IMR-90 (cell line): ENCODE data around the gene CKAP2L. TPM values are rescaled to one million over a fixed set of nuclear protein-coding genes. Genes with fewer than 3 reads are reported as not detected.

ENCODE experiments used
- ATAC-seq: fragments of 200-7000 bp; cut with Tn5 transposase; 2 replicates; pipeline ENCODE4 v1.9.1; 2020; ENCODE audit warnings: low read depth, mild to moderate bottlenecking, moderate library complexity
- BruUV-seq: library from RNA; stranded (reverse); fragments of 400-500 nt; replicated peaks from 2 replicates; lab custom pipeline; 2021; lab: Mats Ljungman, UMichigan
- CTCF ChIA-PET: fragments of 300-600 bp; formaldehyde crosslinking; extraction: SDS; loops from one replicate; lab custom pipeline; 2021; ENCODE audit warnings: antibody characterized with exemption; lab: Yijun Ruan, JAX
- POLR2A ChIA-PET: fragments of 300-600 bp; sonication (Branson Sonifier 250); formaldehyde crosslinking; loops from one replicate; lab custom pipeline; 2022; ENCODE audit warnings: antibody characterized with exemption; ENCODE audit not compliant: unreplicated experiment; lab: Charles Lee
- DNase-seq: peaks from one replicate; pipeline ENCODE4 v3.0.0; 2013
- H2AFZ ChIP-seq: replicated peaks from 2 replicates; pipeline ENCODE3; 2013; ENCODE audit warnings: low read length, mild to moderate bottlenecking; ENCODE audit not compliant: poor library complexity
- H2AK5ac ChIP-seq: 2 replicates; pipeline ENCODE4 v1.6.1; 2013; ENCODE audit warnings: low read depth, low read length, inconsistent platforms
- H2AK9ac ChIP-seq: replicated peaks from 2 replicates; pipeline ENCODE3; 2013; ENCODE audit warnings: mild to moderate bottlenecking, low read depth, low read length, moderate library complexity; ENCODE audit not compliant: poor library complexity
- H2BK120ac ChIP-seq: 2 replicates; pipeline ENCODE4 v1.6.1; 2013; ENCODE audit warnings: low read depth, low read length, inconsistent platforms
- H2BK15ac ChIP-seq: 3 replicates; pipeline ENCODE4 v1.6.1; 2013; ENCODE audit warnings: low read depth, low read length, inconsistent platforms
- H2BK20ac ChIP-seq: 2 replicates; pipeline ENCODE4 v1.6.1; 2013; ENCODE audit warnings: low read depth, mild to moderate bottlenecking, inconsistent platforms, low read length, moderate library complexity
- H2BK5ac ChIP-seq: 2 replicates; pipeline ENCODE4 v1.6.1; 2013; ENCODE audit warnings: mild to moderate bottlenecking, low read depth, low read length, inconsistent platforms; ENCODE audit not compliant: poor library complexity, severe bottlenecking
- H3K14ac ChIP-seq: replicated peaks from 2 replicates; pipeline ENCODE4 v1.6.1; 2013; ENCODE audit warnings: low read depth, low read length, inconsistent platforms
- H3K18ac ChIP-seq: 2 replicates; pipeline ENCODE4 v1.6.1; 2013; ENCODE audit warnings: low read depth, low read length, control low read depth
- H3K23ac ChIP-seq: 2 replicates; pipeline ENCODE4 v1.6.1; 2013; ENCODE audit warnings: low read depth, low read length, inconsistent platforms
- H3K27ac ChIP-seq: 2 replicates; pipeline ENCODE4 v1.5.1; 2013; ENCODE audit warnings: mild to moderate bottlenecking, control low read depth, low read length; ENCODE audit not compliant: insufficient read depth
- H3K27me3 ChIP-seq: 2 replicates; pipeline ENCODE4 v1.6.1; 2013; ENCODE audit warnings: low read length; ENCODE audit not compliant: control insufficient read depth, insufficient read depth
- H3K36me3 ChIP-seq: 2 replicates; pipeline ENCODE4 v1.6.1; 2013; ENCODE audit warnings: low read length, mixed read lengths; ENCODE audit not compliant: control insufficient read depth, insufficient read depth
- H3K4ac ChIP-seq: 2 replicates; pipeline ENCODE4 v1.6.1; 2013; ENCODE audit warnings: low read depth, low read length, inconsistent platforms
- H3K4me1 ChIP-seq: 2 replicates; pipeline ENCODE4 v1.6.1; 2013; ENCODE audit warnings: low read length, mixed read lengths; ENCODE audit not compliant: control insufficient read depth, insufficient read depth
- H3K4me2 ChIP-seq: 2 replicates; pipeline ENCODE4 v1.6.1; 2013; ENCODE audit warnings: low read depth, mild to moderate bottlenecking, control low read depth, low read length, moderate library complexity
- H3K4me3 ChIP-seq: 2 replicates; pipeline ENCODE4 v1.5.1; 2013; ENCODE audit warnings: low read depth, mild to moderate bottlenecking, control low read depth, low read length, moderate library complexity; ENCODE audit not compliant: insufficient read depth
- H3K56ac ChIP-seq: 2 replicates; pipeline ENCODE4 v1.6.1; 2013; ENCODE audit warnings: low read length, inconsistent platforms; ENCODE audit not compliant: insufficient read depth; ENCODE audit errors: extremely low read depth
- H3K79me1 ChIP-seq, 2 experiments: 2 replicates each; pipeline ENCODE4 v1.6.1; 2013; ENCODE audit warnings: low read length in 2 of 2, inconsistent platforms in 1 of 2, low read depth in 1 of 2
- H3K9ac ChIP-seq: 2 replicates; pipeline ENCODE4 v1.6.1; 2013; ENCODE audit warnings: low read depth, low read length, control low read depth
- H3K9me1 ChIP-seq: 2 replicates; pipeline ENCODE4 v1.6.1; 2013; ENCODE audit warnings: low read length, inconsistent platforms; ENCODE audit not compliant: insufficient read depth
- H3K9me3 ChIP-seq: 2 replicates; pipeline ENCODE4 v1.6.1; 2013; ENCODE audit warnings: low read length; ENCODE audit not compliant: control insufficient read depth, insufficient read depth
- H4K20me1 ChIP-seq: 2 replicates; pipeline ENCODE4 v1.6.1; 2013; ENCODE audit warnings: low read length, inconsistent platforms; ENCODE audit not compliant: insufficient read depth
- H4K5ac ChIP-seq: 2 replicates; pipeline ENCODE4 v1.6.1; 2013; ENCODE audit warnings: mild to moderate bottlenecking, low read depth, low read length, control low read depth
- H4K8ac ChIP-seq, 2 experiments: 2 replicates each; pipeline ENCODE4 v1.6.1; 2013; ENCODE audit warnings: low read depth in 2 of 2, low read length in 2 of 2, control low read depth in 1 of 2, inconsistent platforms in 1 of 2
- H4K91ac ChIP-seq: 2 replicates; pipeline ENCODE4 v1.6.1; 2013; ENCODE audit warnings: low read depth, low read length, inconsistent platforms; ENCODE audit not compliant: insufficient read depth
- NFE2L2 ChIP-seq: fragments of 150-350 bp; IDR thresholded peaks from 2 replicates; pipeline ENCODE4 v1.6.1; 2016; ENCODE audit warnings: low read depth, mild to moderate bottlenecking, low read length
- POLR2A ChIP-seq: IDR thresholded peaks from 2 replicates; pipeline ENCODE4 v1.6.1; 2012; ENCODE audit warnings: mild to moderate bottlenecking, low read depth, low read length
- RAD21 ChIP-seq: IDR thresholded peaks from 2 replicates; pipeline ENCODE4 v1.6.1; 2012; ENCODE audit warnings: low read length, improper control_type of control experiment
- RCOR1 ChIP-seq: IDR thresholded peaks from 2 replicates; pipeline ENCODE4 v1.6.1; 2012; ENCODE audit warnings: mild to moderate bottlenecking, low read length, improper control_type of control experiment; ENCODE audit not compliant: insufficient replicate concordance
- RFX5 ChIP-seq: IDR thresholded peaks from 2 replicates; pipeline ENCODE4 v1.8.0; 2012; ENCODE audit warnings: low read depth, mild to moderate bottlenecking, low read length, moderate library complexity
- SMC3 ChIP-seq: fragments of 150-350 bp; IDR thresholded peaks from 2 replicates; pipeline ENCODE4 v1.6.1; 2016; ENCODE audit warnings: low read depth, mild to moderate bottlenecking, antibody characterized with exemption, low read length, moderate library complexity
- WGBS, 2 experiments: methylation state at CpG; one replicate each; pipeline versions ENCODE4 v1.1.5 to v1.1.7; 2013; ENCODE audit warnings: missing lambda C conversion rate in 2 of 2; ENCODE audit not compliant: insufficient read length in 1 of 2; ENCODE audit errors: extremely low coverage in 2 of 2; 5-methylcytosine and 5-hydroxymethylcytosine counted together
- dilution Hi-C: fragments of 300-500 bp; cut with HindIII; formaldehyde crosslinking; loops from one replicate; pipeline ENCODE4 v1.14.3; 2018; ENCODE audit warnings: low sequenced_read_pairs; ENCODE audit not compliant: unreplicated experiment
- in situ Hi-C: fragments of 300-500 bp; cut with MboI; formaldehyde crosslinking; loops from 3 replicates; pipeline ENCODE4 v1.14.3; 2019; ENCODE audit warnings: low sequenced_read_pairs, inconsistent platforms, mixed read lengths
- intact Hi-C: fragments of 100-400 bp; cut with micrococcal nuclease; formaldehyde crosslinking; loops from 2 replicates; pipeline ENCODE4 v1.10.0; 2022
- polyA plus RNA-seq, 3 experiments: library from polyadenylated mRNA; depleted of rRNA; stranded (reverse); fragments of >200 nt; gene quantifications; 2 replicates each; pipeline ENCODE4 v1.2.3, GENCODE V29; 2012; ENCODE audit warnings: low replicate concordance in 1 of 3
- total RNA-seq: library from RNA; depleted of rRNA; stranded (reverse); fragments of >200 nt; gene quantifications from 2 replicates; pipeline ENCODE4 v1.2.3, GENCODE V29; 2012
- TF ChIP-seq, protein P1 (sequence below): conservative IDR thresholded peaks from 2 replicates; pipeline ENCODE4 v1.5.1; 2012; ENCODE audit warnings: mild to moderate bottlenecking, low read depth, low read length, improper control_type of control experiment
- TF ChIP-seq, protein P2 (sequence below): fragments of 150-350 bp; IDR thresholded peaks from 2 replicates; pipeline ENCODE4 v1.6.1; 2016; ENCODE audit warnings: low read depth, mild to moderate bottlenecking, low read length, moderate library complexity, borderline replicate concordance
- TF ChIP-seq, protein P3 (sequence below): fragments of 150-350 bp; IDR thresholded peaks from 2 replicates; pipeline ENCODE4 v1.6.1; 2017; ENCODE audit warnings: mild to moderate bottlenecking, antibody characterized with exemption, low read length, low read depth

The CKAP2L gene
- total and polyA plus RNA-seq, 2 of the 4 experiments (the other 2 are of a cell fraction), result 6.4 to 9.9 TPM

DNA sequence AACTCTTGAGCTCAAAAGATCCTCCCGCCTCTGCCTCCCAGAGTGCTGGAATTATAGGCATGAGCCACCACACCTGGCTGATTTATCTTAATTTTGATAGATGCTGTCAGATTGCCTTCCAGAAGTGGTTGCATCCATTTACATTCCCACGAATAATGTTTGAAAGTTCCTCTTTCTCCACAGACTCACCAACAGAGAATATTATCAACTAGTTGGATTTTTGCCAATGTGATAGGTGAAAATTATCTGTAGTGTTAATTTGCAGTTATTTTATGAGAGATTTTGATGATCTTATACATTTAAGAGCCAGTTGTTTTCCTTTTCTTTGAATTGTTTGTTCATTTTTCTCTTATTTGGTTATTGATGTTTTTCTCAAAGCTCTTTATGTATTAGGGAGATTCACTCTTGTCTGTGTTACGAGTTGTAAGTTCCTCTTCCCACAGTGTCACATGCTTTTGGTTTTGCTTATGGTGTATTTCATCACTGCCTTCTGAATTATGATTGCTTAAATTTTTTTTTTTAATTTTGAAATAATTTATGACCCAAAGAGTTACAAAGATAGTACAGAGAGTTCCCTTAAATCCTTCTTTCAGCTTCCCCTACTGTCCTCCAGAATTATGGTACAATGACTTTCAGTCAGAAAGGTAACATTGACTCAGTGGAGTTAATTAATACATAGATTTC is 64.3 kb downstream of the CKAP2L start:
- Histone ChIP-seq H4K5ac (no peak overlapping the region), H2AFZ (no peak overlapping the region), H3K18ac (no peak overlapping the region), H2BK120ac (no peak overlapping the region), H3K4ac (no peak overlapping the region), H3K23ac (no peak overlapping the region), H4K8ac (no peak overlapping the region), H2BK15ac (no peak overlapping the region), H2AK9ac (no peak overlapping the region), H2BK20ac (no peak overlapping the region), H3K14ac (no peak overlapping the region), H3K4me2 (no peak overlapping the region), H4K20me1 (no peaks in the 10 kb centered on the region), H3K79me1 (no peaks in the 10 kb centered on the region), H3K4me1 (no peaks in the 10 kb centered on the region), H3K27ac (no peak overlapping the region), H3K36me3 (no peaks in the 10 kb centered on the region), H2BK5ac (no peak overlapping the region), H3K9me1 (no peaks in the 10 kb centered on the region), H2AK5ac (no peak overlapping the region), H3K4me3 (no peak overlapping the region), H3K56ac (no peak overlapping the region), H3K9me3 (no peaks in the 10 kb centered on the region), H3K9ac (no peak overlapping the region), H3K27me3 (no peaks in the 10 kb centered on the region), H4K91ac (no peak overlapping the region)
- no CpG with 5 or more reads among the region's 3 CpGs for WGBS, 2 experiments
- CTCF ChIA-PET, result interaction anchor here (0.8 to 1.3 kb wide), 2 partner anchors 15 to 50 kb away, joined by 3 read pairs; no protein-coding TSS in a partner anchor
- ATAC-seq, result no peak
- BruUV-seq, result no TSS peak
- in situ Hi-C loops, result no loop called here
- intact Hi-C loops, result no loop called here
- TF ChIP-seq POLR2A (no peak), RCOR1 (no peak), RAD21 (no peak), NFE2L2 (no peak), SMC3 (no peak), RFX5 (no peak)
- TF ChIP-seq, protein P1, sequence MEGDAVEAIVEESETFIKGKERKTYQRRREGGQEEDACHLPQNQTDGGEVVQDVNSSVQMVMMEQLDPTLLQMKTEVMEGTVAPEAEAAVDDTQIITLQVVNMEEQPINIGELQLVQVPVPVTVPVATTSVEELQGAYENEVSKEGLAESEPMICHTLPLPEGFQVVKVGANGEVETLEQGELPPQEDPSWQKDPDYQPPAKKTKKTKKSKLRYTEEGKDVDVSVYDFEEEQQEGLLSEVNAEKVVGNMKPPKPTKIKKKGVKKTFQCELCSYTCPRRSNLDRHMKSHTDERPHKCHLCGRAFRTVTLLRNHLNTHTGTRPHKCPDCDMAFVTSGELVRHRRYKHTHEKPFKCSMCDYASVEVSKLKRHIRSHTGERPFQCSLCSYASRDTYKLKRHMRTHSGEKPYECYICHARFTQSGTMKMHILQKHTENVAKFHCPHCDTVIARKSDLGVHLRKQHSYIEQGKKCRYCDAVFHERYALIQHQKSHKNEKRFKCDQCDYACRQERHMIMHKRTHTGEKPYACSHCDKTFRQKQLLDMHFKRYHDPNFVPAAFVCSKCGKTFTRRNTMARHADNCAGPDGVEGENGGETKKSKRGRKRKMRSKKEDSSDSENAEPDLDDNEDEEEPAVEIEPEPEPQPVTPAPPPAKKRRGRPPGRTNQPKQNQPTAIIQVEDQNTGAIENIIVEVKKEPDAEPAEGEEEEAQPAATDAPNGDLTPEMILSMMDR, result no peak
- TF ChIP-seq, protein P2, sequence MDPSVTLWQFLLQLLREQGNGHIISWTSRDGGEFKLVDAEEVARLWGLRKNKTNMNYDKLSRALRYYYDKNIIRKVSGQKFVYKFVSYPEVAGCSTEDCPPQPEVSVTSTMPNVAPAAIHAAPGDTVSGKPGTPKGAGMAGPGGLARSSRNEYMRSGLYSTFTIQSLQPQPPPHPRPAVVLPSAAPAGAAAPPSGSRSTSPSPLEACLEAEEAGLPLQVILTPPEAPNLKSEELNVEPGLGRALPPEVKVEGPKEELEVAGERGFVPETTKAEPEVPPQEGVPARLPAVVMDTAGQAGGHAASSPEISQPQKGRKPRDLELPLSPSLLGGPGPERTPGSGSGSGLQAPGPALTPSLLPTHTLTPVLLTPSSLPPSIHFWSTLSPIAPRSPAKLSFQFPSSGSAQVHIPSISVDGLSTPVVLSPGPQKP, result no peak
- TF ChIP-seq, protein P3, sequence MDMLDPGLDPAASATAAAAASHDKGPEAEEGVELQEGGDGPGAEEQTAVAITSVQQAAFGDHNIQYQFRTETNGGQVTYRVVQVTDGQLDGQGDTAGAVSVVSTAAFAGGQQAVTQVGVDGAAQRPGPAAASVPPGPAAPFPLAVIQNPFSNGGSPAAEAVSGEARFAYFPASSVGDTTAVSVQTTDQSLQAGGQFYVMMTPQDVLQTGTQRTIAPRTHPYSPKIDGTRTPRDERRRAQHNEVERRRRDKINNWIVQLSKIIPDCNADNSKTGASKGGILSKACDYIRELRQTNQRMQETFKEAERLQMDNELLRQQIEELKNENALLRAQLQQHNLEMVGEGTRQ, result no peak
- POLR2A ChIA-PET, result no interaction called here
- dilution Hi-C loops, result no loop called here
- DNase-seq, result no peak
